ENCODE measurements around the gene CDSN. TPM values are rescaled to one million over a fixed set of nuclear protein-coding genes. Genes with fewer than 3 reads are reported as not detected.

The CDSN gene
- total and polyA plus RNA-seq, 2 donors (not counting 1 experiment from before 2014, with no cell fraction given): not detected

DNA sequence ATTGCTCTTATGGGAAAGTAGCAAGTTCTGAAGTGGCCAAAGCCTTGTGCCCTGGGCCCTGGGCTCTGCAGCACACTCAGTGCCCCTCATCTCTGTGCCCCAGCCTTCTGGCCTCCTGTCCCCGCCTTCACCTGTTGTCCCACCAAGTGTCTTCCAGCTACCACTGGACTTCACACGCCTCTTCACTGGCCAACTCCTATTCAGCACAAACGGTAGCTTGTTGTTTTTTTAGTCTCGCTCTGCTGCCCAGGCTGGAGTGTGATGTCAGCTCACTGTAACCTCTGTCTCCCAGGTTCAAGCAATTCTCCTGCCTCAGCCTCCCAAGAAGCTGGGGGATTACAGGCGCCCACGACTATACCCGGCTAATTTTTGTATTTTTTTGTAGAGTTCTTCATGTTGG is 32.5 kb upstream of the CDSN start:
- Histone ChIP-seq H3K9ac (ENCODE audit: insufficient read depth, low read length) (no peak overlapping the region), H2AFZ (ENCODE audit: low read length) (no peak overlapping the region), H3K4me1 (ENCODE audit: control insufficient read depth, extremely low read depth, insufficient read depth, low read length) (no peaks in the 10 kb centered on the region), H3K4me3 (replicated peaks in 1 of 4; ENCODE audit: control extremely low read depth in 1 of 4, insufficient read depth in 1 of 4, low read depth in 3 of 4, low read length in 4 of 4) (no peak overlapping the region), H3K4me2 (ENCODE audit: extremely low read depth, insufficient read depth, low read length) (no peak overlapping the region), H4K20me1 (ENCODE audit: control insufficient read depth, extremely low read depth, insufficient read depth, low read length) (no peaks in the 10 kb centered on the region), H3K27me3 (ENCODE audit: control insufficient read depth, insufficient read depth, low read length) (no peaks in the 10 kb centered on the region), H3K9me3 (ENCODE audit: control insufficient read depth, insufficient read depth, low read depth, low read length) (no peaks in the 10 kb centered on the region), H3K36me3 (ENCODE audit: control insufficient read depth, insufficient read depth, low read length) (peaks cover 6% of the 10 kb centered on the region), H3K79me2 (ENCODE audit: control insufficient read depth, insufficient read depth, low read length) (peaks cover 5% of the 10 kb centered on the region), H3K27ac (ENCODE audit: insufficient read depth, low read length) (no peak overlapping the region)
- TF ChIP-seq, protein P1, sequence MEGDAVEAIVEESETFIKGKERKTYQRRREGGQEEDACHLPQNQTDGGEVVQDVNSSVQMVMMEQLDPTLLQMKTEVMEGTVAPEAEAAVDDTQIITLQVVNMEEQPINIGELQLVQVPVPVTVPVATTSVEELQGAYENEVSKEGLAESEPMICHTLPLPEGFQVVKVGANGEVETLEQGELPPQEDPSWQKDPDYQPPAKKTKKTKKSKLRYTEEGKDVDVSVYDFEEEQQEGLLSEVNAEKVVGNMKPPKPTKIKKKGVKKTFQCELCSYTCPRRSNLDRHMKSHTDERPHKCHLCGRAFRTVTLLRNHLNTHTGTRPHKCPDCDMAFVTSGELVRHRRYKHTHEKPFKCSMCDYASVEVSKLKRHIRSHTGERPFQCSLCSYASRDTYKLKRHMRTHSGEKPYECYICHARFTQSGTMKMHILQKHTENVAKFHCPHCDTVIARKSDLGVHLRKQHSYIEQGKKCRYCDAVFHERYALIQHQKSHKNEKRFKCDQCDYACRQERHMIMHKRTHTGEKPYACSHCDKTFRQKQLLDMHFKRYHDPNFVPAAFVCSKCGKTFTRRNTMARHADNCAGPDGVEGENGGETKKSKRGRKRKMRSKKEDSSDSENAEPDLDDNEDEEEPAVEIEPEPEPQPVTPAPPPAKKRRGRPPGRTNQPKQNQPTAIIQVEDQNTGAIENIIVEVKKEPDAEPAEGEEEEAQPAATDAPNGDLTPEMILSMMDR (conservative IDR thresholded peaks at IDR 0.05 in 1 of 2, IDR thresholded peaks at IDR 0.05 in 1 of 2; ENCODE audit: low read depth in 1 of 2, low read length in 2 of 2): no peak
- TF ChIP-seq EZH2 (IDR thresholded peaks at IDR 0.05; ENCODE audit: low read length, missing control alignments): no peak
- DNase-seq (ENCODE audit: low read depth in 2 of 2): no peak

DNA sequence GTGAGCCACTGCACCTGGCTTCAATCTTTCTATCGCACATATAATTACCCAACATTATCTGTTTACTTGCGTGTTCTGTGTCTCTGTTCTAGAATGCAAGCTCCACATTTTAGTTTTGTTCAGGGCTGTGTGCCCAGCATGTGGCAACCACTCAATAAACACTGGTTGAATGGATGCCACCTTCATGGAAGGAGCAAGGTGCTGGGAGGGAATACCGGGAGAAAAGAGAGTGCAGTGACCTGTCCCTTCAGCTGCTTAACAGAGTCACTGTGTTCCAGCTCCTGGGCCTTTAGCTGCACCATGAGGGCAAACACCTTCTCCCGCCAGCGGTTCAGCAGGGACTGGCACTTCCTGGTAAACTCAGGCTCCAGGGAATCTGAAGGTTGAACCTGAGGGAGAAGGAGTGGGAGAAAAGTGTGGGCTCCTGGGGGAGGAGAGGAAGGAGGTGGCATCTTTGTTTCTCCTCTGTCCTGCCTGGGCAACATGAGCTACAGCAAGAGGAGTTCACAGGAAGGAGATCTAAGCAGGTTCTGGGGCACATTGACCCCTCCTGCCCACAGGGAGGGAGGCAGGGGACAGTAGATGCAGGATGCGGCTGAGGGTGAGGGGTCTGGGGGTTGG is 29.7 kb upstream of the CDSN start:
- H3K4me3 ChIP-seq (replicated peaks in 1 of 4; ENCODE audit: control extremely low read depth in 1 of 4, insufficient read depth in 1 of 4, low read depth in 3 of 4, low read length in 4 of 4): no peak overlapping the region
- no peak overlapping the region for H2AFZ ChIP-seq (ENCODE audit: low read length)
- H3K36me3 ChIP-seq (ENCODE audit: control insufficient read depth, insufficient read depth, low read length): peaks cover 6% of the 10 kb centered on the region
- H3K27ac ChIP-seq (ENCODE audit: insufficient read depth, low read length): no peak overlapping the region
- DNase-seq (ENCODE audit: low read depth in 2 of 2): no peak
- no peak overlapping the region for H3K9ac ChIP-seq (ENCODE audit: insufficient read depth, low read length)
- no peaks in the 10 kb centered on the region for H3K4me1 ChIP-seq (ENCODE audit: control insufficient read depth, extremely low read depth, insufficient read depth, low read length)
- no peak overlapping the region for H3K4me2 ChIP-seq (ENCODE audit: extremely low read depth, insufficient read depth, low read length)
- TF ChIP-seq, protein P1 (conservative IDR thresholded peaks at IDR 0.05 in 1 of 2, IDR thresholded peaks at IDR 0.05 in 1 of 2; ENCODE audit: low read depth in 1 of 2, low read length in 2 of 2): no peak
- TF ChIP-seq EZH2 (IDR thresholded peaks at IDR 0.05; ENCODE audit: low read length, missing control alignments): no peak
- H3K79me2 ChIP-seq (ENCODE audit: control insufficient read depth, insufficient read depth, low read length): no peaks in the 10 kb centered on the region
- no peaks in the 10 kb centered on the region for H3K9me3 ChIP-seq (ENCODE audit: control insufficient read depth, insufficient read depth, low read depth, low read length)
- no peaks in the 10 kb centered on the region for H4K20me1 ChIP-seq (ENCODE audit: control insufficient read depth, extremely low read depth, insufficient read depth, low read length)
- no peaks in the 10 kb centered on the region for H3K27me3 ChIP-seq (ENCODE audit: control insufficient read depth, insufficient read depth, low read length)

DNA sequence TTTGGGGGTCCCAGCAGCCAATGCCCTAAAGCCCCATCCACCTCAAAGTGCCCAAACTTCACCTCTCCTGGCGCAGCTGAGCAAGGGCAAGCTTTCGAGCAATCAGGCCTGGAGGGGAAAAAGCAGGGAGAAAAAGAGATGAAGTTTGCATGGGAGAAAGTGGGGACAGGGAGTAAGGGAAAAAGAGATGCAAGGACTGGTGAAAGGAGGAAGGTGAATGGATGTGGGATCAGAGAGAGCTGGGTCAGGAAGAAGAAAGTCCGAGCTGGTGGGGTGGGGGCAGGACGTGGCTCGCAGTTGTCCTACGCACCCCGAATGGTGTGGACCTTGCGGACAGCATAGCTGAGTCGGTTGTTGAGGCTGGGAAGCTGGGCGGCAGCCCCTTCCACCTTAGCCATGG is 25.1 kb upstream of the CDSN start:
- Histone ChIP-seq H4K20me1 (ENCODE audit: control insufficient read depth, extremely low read depth, insufficient read depth, low read length) (no peaks in the 10 kb centered on the region), H3K4me2 (ENCODE audit: extremely low read depth, insufficient read depth, low read length) (no peak overlapping the region), H3K27me3 (ENCODE audit: control insufficient read depth, insufficient read depth, low read length) (no peaks in the 10 kb centered on the region), H3K9me3 (ENCODE audit: control insufficient read depth, insufficient read depth, low read depth, low read length) (no peaks in the 10 kb centered on the region), H3K4me1 (ENCODE audit: control insufficient read depth, extremely low read depth, insufficient read depth, low read length) (no peaks in the 10 kb centered on the region), H3K4me3 (replicated peaks in 1 of 4; ENCODE audit: control extremely low read depth in 1 of 4, insufficient read depth in 1 of 4, low read depth in 3 of 4, low read length in 4 of 4) (no peak overlapping the region), H3K9ac (ENCODE audit: insufficient read depth, low read length) (no peak overlapping the region), H2AFZ (ENCODE audit: low read length) (no peak overlapping the region), H3K79me2 (ENCODE audit: control insufficient read depth, insufficient read depth, low read length) (no peaks in the 10 kb centered on the region), H3K36me3 (ENCODE audit: control insufficient read depth, insufficient read depth, low read length) (peaks cover 4% of the 10 kb centered on the region), H3K27ac (ENCODE audit: insufficient read depth, low read length) (no peak overlapping the region)
- TF ChIP-seq EZH2 (IDR thresholded peaks at IDR 0.05; ENCODE audit: low read length, missing control alignments): no peak
- TF ChIP-seq, protein P1 (conservative IDR thresholded peaks at IDR 0.05 in 1 of 2, IDR thresholded peaks at IDR 0.05 in 1 of 2; ENCODE audit: low read depth in 1 of 2, low read length in 2 of 2): no peak
- no peak for DNase-seq (ENCODE audit: low read depth in 2 of 2)
